DMS 273 treated with DMSO at 0.1 percent for 48 hours (cell line): ENCODE measurements around the gene HS6ST2.

Experiments used
- DNase-seq: peaks from one replicate; lab custom pipeline; 2025; lab: John Stamatoyannopoulos, UW

The HS6ST2 gene

GRCh38 chrX:132848296-132848970, 110.0 kb downstream of the HS6ST2 start:
- DNase-seq: no peak

GRCh38 chrX:132843363-132843762, 115.1 kb downstream of the HS6ST2 start:
- no peak for DNase-seq

GRCh38 chrX:132842460-132843238, 115.8 kb downstream of the HS6ST2 start:
- no peak for DNase-seq

- DNase-seq: no peak
Measured at GRCh38 chrX:132837967-132838366, 120.5 kb downstream of the HS6ST2 start.

GRCh38 chrX:132837126-132837525, 121.3 kb downstream of the HS6ST2 start:
- no peak for DNase-seq

GRCh38 chrX:132836471-132836870, 122.0 kb downstream of the HS6ST2 start:
- DNase-seq: no peak

GRCh38 chrX:132834741-132835140, 123.7 kb downstream of the HS6ST2 start:
- DNase-seq: no peak

GRCh38 chrX:132834109-132834508, 124.3 kb downstream of the HS6ST2 start:
- DNase-seq: no peak

- DNase-seq: peak; percentile 18
Measured at GRCh38 chrX:132833373-132833772, 125.1 kb downstream of the HS6ST2 start.

- no peak for DNase-seq
Measured at GRCh38 chrX:132831336-132831973, 127.0 kb downstream of the HS6ST2 start.

- no peak for DNase-seq
Measured at GRCh38 chrX:132822634-132823012, 135.8 kb downstream of the HS6ST2 start.

GRCh38 chrX:132821974-132822633, 136.3 kb downstream of the HS6ST2 start:
- no peak for DNase-seq

- no peak for DNase-seq
Measured at GRCh38 chrX:132820675-132821074, 137.8 kb downstream of the HS6ST2 start.

GRCh38 chrX:132819711-132820264, 138.6 kb downstream of the HS6ST2 start:
- no peak for DNase-seq

GRCh38 chrX:132818638-132819037, 139.8 kb downstream of the HS6ST2 start:
- DNase-seq: no peak

- no peak for DNase-seq
Measured at GRCh38 chrX:132815643-132816042, 142.8 kb downstream of the HS6ST2 start.

GRCh38 chrX:132810964-132811712, 147.3 kb downstream of the HS6ST2 start:
- no peak for DNase-seq

- no peak for DNase-seq
Measured at GRCh38 chrX:132810488-132810887, 147.9 kb downstream of the HS6ST2 start.

- DNase-seq: no peak
Measured at GRCh38 chrX:132809581-132809980, 148.8 kb downstream of the HS6ST2 start.

GRCh38 chrX:132807411-132808030, 150.9 kb downstream of the HS6ST2 start:
- DNase-seq: no peak

- DNase-seq: no peak
Measured at GRCh38 chrX:132802033-132802432, 156.4 kb downstream of the HS6ST2 start.
